Endodermal cell (in vitro differentiated cells): ENCODE data around the gene NUP210. TPM values are rescaled to one million over a fixed set of nuclear protein-coding genes. Genes with fewer than 3 reads are reported as not detected.

ENCODE experiments used
- DNase-seq: peaks from one replicate; pipeline ENCODE4 v3.0.0-alpha.2; 2017
- H3K27ac ChIP-seq: 2 replicates; pipeline ENCODE4 v1.5.1; 2013; ENCODE audit warnings: mild to moderate bottlenecking, low read depth, low read length, moderate library complexity
- H3K27me3 ChIP-seq: 2 replicates; pipeline ENCODE4 v1.6.1; 2013; ENCODE audit warnings: mild to moderate bottlenecking, low read length, moderate library complexity; ENCODE audit not compliant: insufficient read depth, control insufficient read depth, poor library complexity, severe bottlenecking
- H3K36me3 ChIP-seq: 2 replicates; pipeline ENCODE4 v1.7.0; 2013; ENCODE audit warnings: mild to moderate bottlenecking, low read length, moderate library complexity; ENCODE audit not compliant: control insufficient read depth, insufficient read depth
- H3K4me1 ChIP-seq: one replicate; pipeline ENCODE4 v1.7.0; 2013; ENCODE audit warnings: low read length; ENCODE audit not compliant: control insufficient read depth, insufficient read depth
- H3K4me3 ChIP-seq: 2 replicates; pipeline ENCODE4 v1.5.1; 2013; ENCODE audit warnings: mild to moderate bottlenecking, low read length, moderate library complexity
- H3K9ac ChIP-seq: 2 replicates; pipeline ENCODE4 v1.6.1; 2013; ENCODE audit warnings: mild to moderate bottlenecking, low read length, moderate library complexity; ENCODE audit not compliant: poor library complexity, severe bottlenecking; ENCODE audit errors: extremely low read depth
- H3K9me3 ChIP-seq: 2 replicates; pipeline ENCODE4 v1.6.1; 2013; ENCODE audit warnings: mild to moderate bottlenecking, low read length, moderate library complexity; ENCODE audit not compliant: control insufficient read depth
- H3K27ac Mint-ChIP-seq: 2 replicates; pipeline ENCODE4 v1.8.0; 2020; ENCODE audit warnings: mixed read lengths
- H3K27me3 Mint-ChIP-seq: 2 replicates; pipeline ENCODE4 v1.8.0; 2021; ENCODE audit warnings: mild to moderate bottlenecking, mixed read lengths; ENCODE audit not compliant: insufficient read depth
- H3K36me3 Mint-ChIP-seq: 2 replicates; pipeline ENCODE4 v1.8.0; 2020; ENCODE audit warnings: low read depth, mixed read lengths
- H3K4me1 Mint-ChIP-seq: 2 replicates; pipeline ENCODE4 v1.8.0; 2020; ENCODE audit warnings: mixed read lengths
- H3K4me3 Mint-ChIP-seq: 2 replicates; pipeline ENCODE4 v1.8.0; 2020; ENCODE audit warnings: mild to moderate bottlenecking, moderate library complexity, mixed read lengths
- H3K9me3 Mint-ChIP-seq: 2 replicates; pipeline ENCODE4 v1.8.0; 2020; ENCODE audit warnings: mild to moderate bottlenecking, mixed read lengths
- WGBS, 2 experiments: methylation state at CpG; one replicate each; pipeline versions ENCODE4 v1.1.5 to v1.1.7; 2013; ENCODE audit warnings: missing lambda C conversion rate in 2 of 2, mixed read lengths in 1 of 2; ENCODE audit not compliant: insufficient coverage in 1 of 2, insufficient read length in 1 of 2; 5-methylcytosine and 5-hydroxymethylcytosine counted together
- total RNA-seq, 2 donors: library from RNA; stranded (reverse); fragmentation: NEBNext Ultra II Directional in 1 of 2; extraction: Animal tissue kit (Norgen Biotek cat#: 25700) in 1 of 2; gene quantifications; 2 replicates in 1 of 2; 3 replicates in 1 of 2; pipeline ENCODE4 v1.2.1, GENCODE V29; 2021
- TF ChIP-seq, protein P1 (sequence below): fragments of 200-600 bp; sonication (generic); conservative IDR thresholded peaks from 2 replicates; pipeline ENCODE4 v1.5.0; 2021; ENCODE audit warnings: antibody characterized with exemption, mild to moderate bottlenecking

Gene NUP210
- total RNA-seq, 2 donors from 2014 or later = 43.0 to 62.3 TPM

DNA sequence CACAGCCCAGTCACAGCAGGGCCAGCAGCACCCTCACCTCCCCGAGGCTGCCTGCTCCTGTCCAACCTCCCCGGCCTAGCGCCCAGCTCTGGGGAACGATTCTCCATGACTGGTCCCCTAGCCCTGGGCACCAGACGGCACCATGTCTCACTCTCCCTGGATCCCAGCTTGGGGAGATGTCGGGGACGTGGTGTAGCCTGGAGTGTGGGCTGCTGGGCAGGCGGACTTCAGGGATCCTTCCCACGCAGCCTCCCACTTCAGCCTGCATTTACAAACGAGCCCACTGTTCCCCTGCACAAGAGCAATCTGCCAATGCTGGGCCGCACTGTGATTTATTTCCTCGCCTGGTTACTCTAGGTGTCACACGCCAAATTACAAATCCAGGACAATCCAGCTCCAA is 31.3 kb downstream of the NUP210 start:
- peaks cover 4% of the 10 kb centered on the region for H3K36me3 ChIP-seq
- no peak overlapping the region for H3K9ac ChIP-seq
- H3K9me3 ChIP-seq = no peaks in the 10 kb centered on the region
- no peaks in the 10 kb centered on the region for H3K9me3 Mint-ChIP-seq
- H3K27me3 ChIP-seq = no peaks in the 10 kb centered on the region
- H3K27me3 Mint-ChIP-seq = no peaks in the 10 kb centered on the region
- no peak overlapping the region for H3K4me3 Mint-ChIP-seq
- 91 to 99% methylated on average over 10 to 13 of the region's 13 CpGs for WGBS, 2 experiments
- H3K4me1 ChIP-seq = no peaks in the 10 kb centered on the region
- no peaks in the 10 kb centered on the region for H3K4me1 Mint-ChIP-seq
- peak overlapping the region; percentile 25 for H3K27ac Mint-ChIP-seq
- no peak overlapping the region for H3K27ac ChIP-seq
- no peak for DNase-seq
- H3K4me3 ChIP-seq = no peak overlapping the region
- H3K36me3 Mint-ChIP-seq = peaks cover 11% of the 10 kb centered on the region
- TF ChIP-seq, protein P1, sequence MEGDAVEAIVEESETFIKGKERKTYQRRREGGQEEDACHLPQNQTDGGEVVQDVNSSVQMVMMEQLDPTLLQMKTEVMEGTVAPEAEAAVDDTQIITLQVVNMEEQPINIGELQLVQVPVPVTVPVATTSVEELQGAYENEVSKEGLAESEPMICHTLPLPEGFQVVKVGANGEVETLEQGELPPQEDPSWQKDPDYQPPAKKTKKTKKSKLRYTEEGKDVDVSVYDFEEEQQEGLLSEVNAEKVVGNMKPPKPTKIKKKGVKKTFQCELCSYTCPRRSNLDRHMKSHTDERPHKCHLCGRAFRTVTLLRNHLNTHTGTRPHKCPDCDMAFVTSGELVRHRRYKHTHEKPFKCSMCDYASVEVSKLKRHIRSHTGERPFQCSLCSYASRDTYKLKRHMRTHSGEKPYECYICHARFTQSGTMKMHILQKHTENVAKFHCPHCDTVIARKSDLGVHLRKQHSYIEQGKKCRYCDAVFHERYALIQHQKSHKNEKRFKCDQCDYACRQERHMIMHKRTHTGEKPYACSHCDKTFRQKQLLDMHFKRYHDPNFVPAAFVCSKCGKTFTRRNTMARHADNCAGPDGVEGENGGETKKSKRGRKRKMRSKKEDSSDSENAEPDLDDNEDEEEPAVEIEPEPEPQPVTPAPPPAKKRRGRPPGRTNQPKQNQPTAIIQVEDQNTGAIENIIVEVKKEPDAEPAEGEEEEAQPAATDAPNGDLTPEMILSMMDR = no peak

DNA sequence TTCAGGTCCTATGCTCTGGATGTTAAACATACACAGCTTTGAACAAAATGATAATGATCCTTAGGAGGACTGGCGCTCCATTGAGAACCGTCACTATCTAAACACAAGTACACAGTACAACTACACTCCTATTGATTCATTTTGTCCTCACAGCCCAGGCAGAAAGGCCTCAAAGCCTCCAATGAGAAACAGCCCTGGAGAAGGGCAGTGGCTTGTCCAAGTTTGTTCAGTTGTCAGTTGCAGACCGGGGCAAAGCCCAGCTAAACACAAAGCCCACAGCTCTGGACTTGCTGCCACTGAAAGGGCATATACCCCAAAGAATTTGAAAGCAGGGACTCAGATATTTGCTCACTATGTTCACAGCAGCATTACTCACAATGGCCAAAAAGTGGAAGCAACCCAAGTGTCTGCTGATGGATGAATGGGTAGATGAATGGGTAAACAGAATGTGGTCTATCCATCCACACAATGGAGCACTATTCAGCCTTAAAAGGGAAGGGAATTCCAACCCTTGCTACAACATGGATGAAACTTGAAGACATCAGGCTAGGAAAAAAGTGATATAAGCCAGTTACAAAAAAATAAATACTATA is 34.7 kb downstream of the NUP210 start:
- DNase-seq = no peak
- H3K27ac Mint-ChIP-seq = no peak overlapping the region

DNA sequence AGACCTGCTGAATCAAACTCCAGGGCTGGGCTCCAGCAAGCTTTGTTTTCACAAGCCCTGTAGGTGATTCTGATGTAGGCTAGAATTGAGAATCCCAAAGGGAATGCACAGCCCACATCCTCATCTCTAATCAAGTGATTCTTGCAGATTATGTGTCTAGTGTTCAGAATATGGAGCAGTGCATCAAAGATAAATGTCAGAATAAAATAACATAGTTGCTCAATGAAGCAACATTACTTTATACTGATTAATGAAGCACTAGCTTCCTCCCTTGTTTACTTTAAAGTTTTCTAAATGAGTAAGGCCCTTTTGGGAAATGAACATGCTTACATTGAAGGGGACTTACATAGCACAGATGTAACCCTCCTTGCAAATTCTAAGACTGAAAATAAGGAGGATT is 39.2 kb downstream of the NUP210 start:
- H3K9me3 ChIP-seq = no peaks in the 10 kb centered on the region
- H3K27ac Mint-ChIP-seq = no peak overlapping the region
- no peaks in the 10 kb centered on the region for H3K27me3 Mint-ChIP-seq
- H3K4me1 Mint-ChIP-seq = no peaks in the 10 kb centered on the region
- H3K4me3 Mint-ChIP-seq = no peak overlapping the region
- no peak overlapping the region for H3K4me3 ChIP-seq
- no peaks in the 10 kb centered on the region for H3K27me3 ChIP-seq
- peaks cover 9% of the 10 kb centered on the region for H3K36me3 Mint-ChIP-seq
- no peak overlapping the region for H3K27ac ChIP-seq
- peaks cover 4% of the 10 kb centered on the region for H3K36me3 ChIP-seq
- no peaks in the 10 kb centered on the region for H3K4me1 ChIP-seq
- no peak for DNase-seq
- H3K9me3 Mint-ChIP-seq = no peaks in the 10 kb centered on the region
- TF ChIP-seq, protein P1 = no peak
- H3K9ac ChIP-seq = no peak overlapping the region

More for the DNA sequence above, 34.7 kb downstream of the NUP210 start:
- H3K9me3 Mint-ChIP-seq = no peaks in the 10 kb centered on the region
- H3K4me1 Mint-ChIP-seq = no peaks in the 10 kb centered on the region
- TF ChIP-seq, protein P1 = no peak
- Histone ChIP-seq H3K27me3 (no peaks in the 10 kb centered on the region), H3K4me1 (no peaks in the 10 kb centered on the region), H3K9ac (no peak overlapping the region), H3K4me3 (no peak overlapping the region), H3K36me3 (peaks cover 4% of the 10 kb centered on the region), H3K27ac (no peak overlapping the region), H3K9me3 (no peaks in the 10 kb centered on the region)
- WGBS, 2 experiments = 75 to 83% methylated on average over 1 to 3 of the region's 3 CpGs
- H3K27me3 Mint-ChIP-seq = no peaks in the 10 kb centered on the region
- peaks cover 11% of the 10 kb centered on the region for H3K36me3 Mint-ChIP-seq
- H3K4me3 Mint-ChIP-seq = no peak overlapping the region
